SHP77 (cell line): ENCODE results near the gene TRMT1.

ENCODE experiments used
- DNase-seq, 2 experiments: peaks; one replicate each; lab custom pipeline; 2025; lab: John Stamatoyannopoulos, UW

The TRMT1 gene

DNA sequence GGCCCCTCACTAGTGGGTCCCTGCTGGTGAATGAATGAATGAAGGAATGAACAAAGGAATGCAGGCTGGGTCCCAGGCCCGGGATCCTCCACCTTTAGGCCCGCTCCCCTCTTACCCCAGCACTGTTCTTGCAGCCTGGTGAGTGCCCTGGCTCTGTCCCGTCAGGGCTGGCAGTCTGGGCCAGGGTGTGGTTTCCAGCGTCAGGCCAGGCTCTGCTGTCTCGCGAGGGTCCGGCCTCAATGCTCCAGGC is 14.2 kb downstream of the TRMT1 start:
- DNase-seq: no peak

DNA sequence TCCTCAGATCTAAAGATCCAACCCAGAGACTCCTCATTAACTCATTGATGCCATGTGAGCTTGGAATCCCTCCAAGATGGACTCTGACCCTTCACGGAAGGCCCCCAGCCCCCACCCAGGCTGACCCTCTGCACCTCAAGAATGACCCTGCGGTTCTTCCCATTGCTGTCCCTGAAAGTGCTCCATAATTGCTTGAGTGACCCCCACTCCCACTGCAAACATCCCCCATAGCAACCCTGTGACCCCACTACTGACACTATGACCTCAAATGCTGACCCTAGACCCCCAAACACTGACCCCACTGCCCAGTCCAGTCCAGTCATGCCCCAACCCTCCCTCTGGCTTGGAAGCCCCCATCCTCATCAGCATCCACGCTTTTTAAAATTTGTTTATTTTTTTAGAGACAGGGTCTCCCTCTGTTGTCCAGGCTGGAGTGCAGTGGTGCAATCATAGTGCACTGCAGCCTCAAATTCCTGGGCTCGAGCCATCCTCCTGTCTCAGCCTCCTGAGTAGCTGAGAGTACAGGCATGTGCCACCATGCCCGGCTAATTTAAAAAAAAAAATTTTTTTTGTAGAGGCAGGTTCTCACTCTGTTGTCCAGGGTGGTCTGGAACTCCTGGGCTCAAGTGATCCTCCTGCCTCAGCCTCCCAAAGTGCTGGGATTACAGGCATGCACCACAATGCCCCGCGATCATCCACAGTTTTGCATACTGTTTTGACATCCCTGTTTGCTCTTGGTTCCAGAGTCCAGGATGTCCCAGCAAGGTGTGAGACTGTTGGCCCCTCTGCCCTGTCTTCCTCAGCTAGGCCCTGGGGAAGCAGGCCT is 14.7 kb downstream of the TRMT1 start:
- no peak for DNase-seq

GRCh38 chr19:13100841-13101589 is 15.5 kb downstream of the TRMT1 start:
- DNase-seq: no peak

DNA sequence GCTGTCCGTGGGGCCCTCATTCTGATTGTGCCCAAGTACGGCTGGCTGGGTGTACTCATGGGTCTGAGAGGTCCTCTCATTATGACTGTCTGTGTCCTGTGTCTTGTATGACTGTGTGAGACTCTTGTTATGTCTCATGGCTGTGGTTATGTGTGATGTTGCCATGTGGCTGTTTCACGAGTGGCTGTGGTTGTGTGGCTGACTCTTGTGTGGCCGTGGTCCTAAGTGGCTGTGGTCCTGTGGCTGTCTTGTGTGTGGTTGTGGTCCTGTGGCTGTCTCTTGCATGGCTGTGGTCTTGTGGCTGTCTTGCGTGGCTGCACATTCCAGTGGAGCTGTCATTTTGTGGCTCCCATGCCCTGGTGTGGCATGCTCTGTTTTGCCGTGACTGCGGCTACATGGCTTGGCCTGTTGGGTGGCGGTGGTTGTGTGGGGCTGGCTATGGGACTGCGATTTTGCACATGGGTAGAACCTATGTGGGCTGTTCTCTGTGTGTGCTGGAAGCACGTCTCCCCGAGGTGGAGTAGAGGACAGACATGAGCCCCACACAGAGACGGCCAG is 16.4 kb downstream of the TRMT1 start:
- DNase-seq: no peak

DNA sequence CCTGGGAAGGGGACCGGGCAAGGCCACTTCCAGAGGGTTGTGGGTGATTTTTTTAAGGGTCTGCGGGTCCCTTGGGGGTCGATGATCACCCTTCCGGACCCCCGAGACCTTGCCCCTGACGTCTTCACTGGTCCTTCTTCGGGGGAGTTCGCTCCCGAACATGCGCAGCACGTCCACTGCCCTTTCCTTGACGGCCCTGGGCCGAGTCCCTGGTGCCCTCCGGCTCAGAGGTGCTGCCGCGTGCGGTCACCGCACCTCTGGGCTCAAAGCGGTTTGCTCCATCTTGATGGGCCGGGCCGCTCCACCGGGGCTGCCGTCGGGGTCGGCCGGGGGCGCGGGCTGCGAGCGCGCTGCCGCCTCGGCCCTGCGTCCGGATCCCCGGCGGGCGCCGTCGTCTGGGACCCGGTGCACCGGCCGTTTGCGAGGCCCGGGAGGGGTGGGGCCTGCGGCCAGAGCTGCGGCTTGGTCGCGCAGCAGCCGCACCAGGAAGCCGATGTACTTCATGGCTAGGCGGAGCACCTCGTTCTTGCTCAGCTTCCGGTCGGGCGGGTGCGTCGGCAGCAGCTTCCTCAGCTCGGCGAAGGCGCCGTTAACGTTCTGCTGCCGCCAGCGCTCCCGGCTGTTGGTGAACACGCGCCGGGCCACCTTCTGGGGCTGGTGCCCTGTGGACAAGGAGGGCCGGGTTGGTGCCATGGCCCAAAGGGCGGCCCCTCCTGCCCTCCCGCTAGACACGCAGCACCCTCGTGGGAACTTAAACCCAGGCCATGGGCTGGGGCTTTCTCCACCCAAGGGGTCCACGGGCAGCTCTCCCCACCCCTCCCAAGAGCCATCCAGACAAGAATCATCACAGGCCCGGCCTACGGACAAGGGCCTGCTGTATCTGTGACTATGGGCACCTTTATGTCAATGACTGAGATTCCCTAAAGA is 17.2 kb downstream of the TRMT1 start:
- DNase-seq: no peak

GRCh38 chr19:13098277-13099072 is 18.1 kb downstream of the TRMT1 start:
- DNase-seq: no peak

GRCh38 chr19:13097463-13098258 is 18.9 kb downstream of the TRMT1 start:
- DNase-seq: no peak

- DNase-seq: no peak
Measured at GRCh38 chr19:13097033-13097462, 19.5 kb downstream of the TRMT1 start.

GRCh38 chr19:13095934-13096927 is 20.3 kb downstream of the TRMT1 start:
- DNase-seq: peak in 1 of 2 experiments; percentile 11

- DNase-seq: no peak
Measured at GRCh38 chr19:13095393-13095784, 21.2 kb downstream of the TRMT1 start.

GRCh38 chr19:13094771-13095392 is 21.7 kb downstream of the TRMT1 start:
- peak in 1 of 2 experiments; percentile 22 for DNase-seq

DNA sequence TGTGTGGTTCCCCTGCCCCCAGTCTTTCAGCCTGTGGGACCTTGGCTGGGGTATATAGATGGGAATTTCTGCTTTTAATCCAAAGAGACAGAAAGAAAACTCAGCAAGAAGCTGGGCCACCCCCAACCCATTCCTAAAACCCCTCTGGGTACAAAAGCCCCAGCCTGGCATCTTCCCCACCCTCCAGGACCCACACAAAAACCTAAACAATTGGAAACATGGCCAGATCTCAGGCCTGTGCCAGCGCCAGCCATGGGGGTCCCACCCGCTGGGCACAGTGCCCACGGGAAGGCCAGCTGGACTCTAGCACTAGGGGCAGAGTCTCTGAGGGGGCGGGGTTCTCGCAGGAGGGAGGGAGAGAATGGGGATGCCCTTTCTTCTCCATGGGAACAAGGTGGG is 22.4 kb downstream of the TRMT1 start:
- DNase-seq: no peak

DNA sequence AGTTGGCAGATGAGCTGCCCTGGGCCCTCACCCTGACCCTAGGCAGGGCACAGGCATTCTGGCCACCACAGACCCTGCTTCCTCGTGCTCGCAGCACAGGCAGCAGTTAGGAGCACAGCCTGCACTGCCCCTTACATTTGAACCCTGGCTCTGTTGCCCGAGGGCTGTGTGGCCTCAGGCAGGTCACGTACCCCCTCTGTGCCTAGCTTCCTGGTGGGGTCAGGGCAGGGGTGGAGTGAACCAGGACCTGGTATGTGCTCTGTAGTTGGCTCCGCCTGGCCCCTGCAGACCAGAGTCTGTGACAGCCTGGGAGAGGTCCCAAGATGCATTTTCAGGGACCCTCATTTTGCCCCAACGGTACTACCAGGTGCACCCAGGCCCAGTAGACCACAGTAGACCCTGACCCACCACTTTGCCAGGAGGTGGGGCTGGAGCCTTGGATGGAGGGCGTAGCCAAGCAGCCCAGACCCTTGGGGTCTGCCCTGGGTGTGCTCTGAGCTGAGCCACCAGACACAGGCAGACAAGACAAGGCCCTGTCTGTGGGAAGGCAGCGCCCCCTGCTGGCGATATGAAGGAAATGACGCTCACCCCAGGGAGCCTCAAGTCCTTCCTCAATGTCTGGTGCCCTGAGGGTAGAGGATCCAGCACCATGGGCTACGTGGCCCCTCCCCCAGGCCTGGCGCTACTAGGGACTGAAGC is 23.0 kb downstream of the TRMT1 start:
- peak; percentile 68 to 74 for DNase-seq

DNA sequence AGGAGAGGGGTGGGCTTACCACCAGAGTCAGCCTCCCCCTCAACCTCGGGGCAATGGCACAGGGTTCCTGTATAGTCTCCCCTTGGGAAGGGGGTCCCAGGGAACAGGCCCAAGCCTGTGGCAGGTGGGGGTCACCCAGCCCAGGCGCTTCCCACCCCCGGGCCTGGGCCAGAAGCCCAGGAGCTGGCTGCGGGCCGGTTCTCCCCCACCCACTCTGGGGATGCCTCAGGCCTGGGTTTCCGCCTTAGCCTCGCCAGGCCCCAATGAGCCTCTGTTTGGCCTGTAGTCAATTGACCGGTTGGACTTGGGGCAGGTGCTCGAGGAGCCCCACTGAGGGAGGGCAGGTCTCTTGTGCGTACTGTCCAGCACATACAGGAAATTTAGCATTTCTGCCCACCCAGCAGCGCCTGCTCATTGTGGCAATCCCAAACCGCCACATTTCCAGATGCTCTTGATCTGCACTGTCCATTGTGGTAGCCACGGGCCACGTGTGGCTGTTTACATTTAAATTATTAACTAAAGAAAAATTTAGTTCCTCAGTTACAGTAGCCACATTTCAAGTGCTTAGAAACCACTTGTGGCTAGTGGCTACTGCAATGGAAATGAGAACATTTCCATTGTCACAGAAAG is 23.8 kb downstream of the TRMT1 start:
- DNase-seq: no peak

DNA sequence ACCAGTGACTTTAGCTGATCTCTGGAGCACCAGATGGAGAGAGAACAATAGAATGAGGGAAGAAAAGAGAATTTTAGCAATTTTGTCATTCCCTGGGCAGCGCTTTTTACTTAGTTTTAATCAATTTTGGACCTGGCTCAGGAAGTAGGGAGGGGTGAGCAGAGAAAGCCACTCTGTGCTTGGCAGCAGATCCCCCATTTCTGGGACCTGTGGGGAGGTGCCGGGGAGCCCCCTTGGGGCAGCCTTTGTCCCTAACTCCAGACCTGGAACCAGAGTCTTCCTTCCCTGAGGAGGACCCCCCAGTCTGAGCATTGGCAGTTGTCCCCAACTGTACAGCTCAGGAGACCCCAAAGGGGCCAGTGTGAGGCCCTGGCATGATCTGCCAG is 24.4 kb downstream of the TRMT1 start:
- no peak for DNase-seq

DNA sequence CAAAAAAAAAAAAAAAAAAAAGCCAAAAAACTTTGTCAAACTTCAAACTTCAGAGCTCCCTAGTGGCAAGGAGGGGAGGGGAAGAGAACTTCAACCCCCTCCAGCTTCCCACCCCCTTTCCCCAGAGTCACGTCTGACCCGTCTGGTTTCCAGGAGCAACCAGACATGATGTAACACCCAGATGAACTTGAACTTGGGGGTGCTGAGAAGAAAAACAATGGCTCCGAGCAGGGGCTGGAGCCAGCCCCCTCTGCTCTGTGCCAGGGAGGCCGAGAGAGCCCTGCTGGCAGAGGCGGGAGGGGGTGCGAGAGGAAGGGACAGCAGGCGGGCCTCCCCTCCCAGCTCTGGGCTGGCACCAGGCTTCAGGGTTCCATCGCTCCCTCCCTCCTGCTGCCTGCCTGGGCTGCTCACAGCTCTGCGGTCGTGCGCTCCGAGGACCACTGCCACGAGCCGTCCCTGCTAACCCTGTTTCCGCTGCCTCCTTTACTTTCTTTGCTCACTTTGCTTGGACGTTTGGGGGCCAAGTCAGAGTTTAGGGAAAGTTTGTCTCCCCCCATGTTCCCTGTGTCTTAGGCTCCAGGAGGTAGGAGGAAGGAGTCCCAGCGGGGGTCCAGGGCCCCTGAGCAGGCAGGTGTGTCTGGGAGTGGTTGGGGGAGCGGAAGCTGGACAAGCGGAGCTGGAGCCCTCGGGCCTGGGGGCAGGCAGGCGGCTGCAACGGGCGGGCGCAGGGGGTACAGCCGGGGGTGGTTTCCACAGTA is 25.0 kb downstream of the TRMT1 start:
- DNase-seq: no peak
